GM12878 (cell line): ENCODE data around the gene LRCH2. TPM values are rescaled to one million over a fixed set of nuclear protein-coding genes. Genes with fewer than 3 reads are reported as not detected.

Experiments
- ATAC-seq: fragments of 200-7000 bp; cut with Tn5 transposase; 3 replicates; pipeline ENCODE4 v1.9.1; 2020; ENCODE audit warnings: mild to moderate bottlenecking, moderate library complexity
- BruUV-seq: library from RNA; stranded (reverse); fragments of 400-500 nt; replicated peaks from 2 replicates; lab custom pipeline; 2021; lab: Mats Ljungman, UMichigan
- CTCF ChIA-PET: fragments of 300-600 bp; sonication (Branson Sonifier 250); formaldehyde crosslinking; extraction: SDS; loops from one replicate; lab custom pipeline; 2021; ENCODE audit warnings: inconsistent platforms; lab: Yijun Ruan, JAX
- POLR2A ChIA-PET: fragments of 350-600 bp; formaldehyde crosslinking; extraction: SDS; loops from one replicate; lab custom pipeline; 2021; ENCODE audit warnings: inconsistent platforms; lab: Charles Lee
- RAD21 ChIA-PET: fragments of 300-600 bp; sonication (Branson Sonifier 250); formaldehyde crosslinking; loops from one replicate; lab custom pipeline; 2023; ENCODE audit warnings: antibody characterized with exemption; ENCODE audit not compliant: unreplicated experiment; lab: Charles Lee
- SMC1A ChIA-PET: fragments of 300-600 bp; sonication (Branson Sonifier 250); formaldehyde crosslinking; loops from one replicate; lab custom pipeline; 2023; ENCODE audit not compliant: unreplicated experiment, uncharacterized antibody; lab: Charles Lee
- DNase-seq: peaks from one replicate; pipeline ENCODE4 v3.0.0-alpha.2; 2011; ENCODE audit warnings: low read depth, low spot score
- FAIRE-seq: peaks from 3 replicates; lab custom pipeline; 2011; peaks lifted over from hg19 to GRCh38; lab: Jason Lieb, UNC
- H2AFZ ChIP-seq: 2 replicates; pipeline ENCODE4 v1.6.0; 2011; ENCODE audit warnings: low read depth, low read length, control low read depth; ENCODE audit not compliant: control insufficient read depth
- H3K27ac ChIP-seq: 2 replicates; pipeline ENCODE4 v1.5.1; 2011; ENCODE audit warnings: control low read depth; ENCODE audit not compliant: control insufficient read depth, insufficient read depth
- H3K27me3 ChIP-seq, 2 experiments: replicated peaks in 1 of 2; 2 replicates each; pipeline versions ENCODE4 v1.6.0 to v1.6.1; 2011; ENCODE audit warnings: low read length in 1 of 2; ENCODE audit not compliant: control insufficient read depth in 2 of 2, insufficient read depth in 2 of 2
- H3K36me3 ChIP-seq, 2 experiments: 2 replicates each; pipeline ENCODE4 v1.5.1; 2011; ENCODE audit warnings: low read length in 1 of 2; ENCODE audit not compliant: control insufficient read depth in 2 of 2, insufficient read depth in 2 of 2
- H3K4me1 ChIP-seq: 2 replicates; pipeline ENCODE4 v1.6.1; 2011; ENCODE audit warnings: mild to moderate bottlenecking, low read length, moderate library complexity, mixed read lengths; ENCODE audit not compliant: control insufficient read depth, insufficient read depth
- H3K4me2 ChIP-seq: 2 replicates; pipeline ENCODE4 v1.6.0; 2011; ENCODE audit warnings: control low read depth; ENCODE audit not compliant: control insufficient read depth, insufficient read depth
- H3K4me3 ChIP-seq: fragments of 200-600 bp; sonication (generic); 2 replicates; pipeline ENCODE4 v1.5.1; 2016
- H3K79me2 ChIP-seq: 2 replicates; pipeline ENCODE4 v1.6.0; 2011; ENCODE audit warnings: low read length; ENCODE audit not compliant: control insufficient read depth, insufficient read depth
- H3K9ac ChIP-seq: 2 replicates; pipeline ENCODE4 v1.8.0; 2011; ENCODE audit warnings: low read length, control low read depth, mixed read lengths; ENCODE audit not compliant: control insufficient read depth, insufficient read depth
- H3K9me3 ChIP-seq: replicated peaks from 3 replicates; pipeline ENCODE4 v1.5.1; 2011; ENCODE audit warnings: mild to moderate bottlenecking, low read length; ENCODE audit not compliant: control insufficient read depth, insufficient read depth
- H4K20me1 ChIP-seq: 2 replicates; pipeline ENCODE4 v1.6.0; 2011; ENCODE audit not compliant: control insufficient read depth, insufficient read depth
- CBFB ChIP-seq: IDR thresholded peaks from 2 replicates; pipeline ENCODE4 v1.6.1; 2016; ENCODE audit warnings: antibody characterized with exemption, low read depth
- CBX3 ChIP-seq: fragments of 200-600 bp; sonication (generic); IDR thresholded peaks from 2 replicates; pipeline ENCODE4 v1.6.1; 2016; ENCODE audit warnings: low read depth, borderline replicate concordance
- CUX1 ChIP-seq: IDR thresholded peaks from 2 replicates; pipeline ENCODE4 v1.6.1; 2012; ENCODE audit warnings: improper control_type of control experiment, low read depth, low read length; ENCODE audit not compliant: insufficient replicate concordance
- GABPA ChIP-seq: IDR thresholded peaks from 2 replicates; pipeline ENCODE4 v1.6.1; 2014; ENCODE audit warnings: antibody characterized with exemption, low read depth, mild to moderate bottlenecking, inconsistent platforms
- KDM1A ChIP-seq: fragments of 200-600 bp; sonication (generic); IDR thresholded peaks from 2 replicates; pipeline ENCODE4 v1.6.1; 2016; ENCODE audit warnings: borderline replicate concordance
- NKRF ChIP-seq: fragments of 450-650 bp; conservative IDR thresholded peaks from 2 replicates; pipeline ENCODE4 v1.6.1; 2017; ENCODE audit warnings: mild to moderate bottlenecking, moderate library complexity
- REST ChIP-seq: IDR thresholded peaks from 2 replicates; pipeline ENCODE4 v1.6.1; 2012; ENCODE audit warnings: mild to moderate bottlenecking, low read depth, low read length
- SUZ12 ChIP-seq: fragments of 200-600 bp; sonication (generic); IDR thresholded peaks from one replicate; pipeline ENCODE4 v1.6.1; 2018; ENCODE audit warnings: antibody characterized with exemption, mild to moderate bottlenecking; ENCODE audit not compliant: unreplicated experiment
- ZBTB4 ChIP-seq: fragments of 450-650 bp; formaldehyde crosslinking; IDR thresholded peaks from 2 replicates; pipeline ENCODE4 v1.4.0; 2022; ENCODE audit warnings: mild to moderate bottlenecking, moderate library complexity
- WGBS: methylation state at CpG from one replicate; pipeline ENCODE4 v1.1.6; 2016; ENCODE audit warnings: low lambda C conversion rate; ENCODE audit not compliant: insufficient replicate concordance, insufficient coverage; ENCODE audit errors: missing lambda C conversion rate; 5-methylcytosine and 5-hydroxymethylcytosine counted together
- in situ Hi-C: fragments of 300-500 bp; cut with MboI; formaldehyde crosslinking; loops from 9 replicates; pipeline ENCODE4 v1.14.3; 2018; ENCODE audit warnings: mixed read lengths
- intact Hi-C: fragments of 100-400 bp; cut with micrococcal nuclease; formaldehyde crosslinking; loops from one replicate; pipeline ENCODE4 v1.14.2; 2022; ENCODE audit not compliant: unreplicated experiment
- polyA plus RNA-seq, 11 experiments: library from polyadenylated mRNA; depleted of rRNA in 4 of 11; unstranded in 6 of 11; stranded (reverse) in 5 of 11; fragments of >200 nt; fragmentation: Nextera tagmentation in 4 of 11; fragmentation: Illumina TruSeq in 1 of 11; extraction: Ambion mirVana in 4 of 11; extraction: Trizol in 1 of 11; gene quantifications; 1 replicate in 1 of 11; 2 replicates in 10 of 11; pipeline versions ENCODE4 v1.2.1 to v1.2.3, GENCODE V29; 2011 to 2016; ENCODE audit warnings: inconsistent platforms in 2 of 11, missing spikeins in 2 of 11, low read depth in 1 of 11
- total RNA-seq, 4 experiments: library from RNA; depleted of rRNA in 3 of 4; stranded (reverse); fragments of >200 nt in 3 of 4; fragmentation: Illumina TruSeq in 1 of 4; extraction: Trizol in 1 of 4; gene quantifications; 2 replicates each; pipeline versions ENCODE4 v1.2.1 to v1.2.3, GENCODE V29; 2013 to 2021

LRCH2 gene
- total and polyA plus RNA-seq, 10 of the 15 experiments (the other 5 are each of a cell fraction or from before 2014, with no cell fraction given), result 0.01 to 0.10 (median 0.03) TPM; not detected in 7

- Histone ChIP-seq H3K27me3 (no peaks in the 10 kb centered on the region), H3K36me3 (no peaks in the 10 kb centered on the region), H3K9me3 (no peaks in the 10 kb centered on the region; the same call in 2 of the 3 replicates), H3K4me2 (no peak overlapping the region), H3K4me1 (no peaks in the 10 kb centered on the region), H4K20me1 (no peaks in the 10 kb centered on the region), H3K9ac (no peak overlapping the region), H3K79me2 (no peaks in the 10 kb centered on the region), H3K4me3 (no peak overlapping the region), H2AFZ (no peak overlapping the region), H3K27ac (no peak overlapping the region)
- SMC1A ChIA-PET, result no interaction called here
- POLR2A ChIA-PET, result no interaction called here
- ATAC-seq (no peak), DNase-seq (no peak), FAIRE-seq (no peak)
- intact Hi-C loops (no loop called here), in situ Hi-C loops (no loop called here)
- TF ChIP-seq KDM1A (no peak), SUZ12 (no peak), GABPA (no peak), CBFB (no peak), REST (no peak), NKRF (no peak), ZBTB4 (CRISPR knock-in tag) (no peak), CBX3 (no peak), CUX1 (no peak)
- CTCF ChIA-PET, result no interaction called here
- 20% methylated on average over 2 of the region's 2 CpGs for WGBS
- RAD21 ChIA-PET, result no interaction called here
- BruUV-seq, result no TSS peak
These were observed 49.9 kb downstream of the LRCH2 start for GRCh38 chrX:115183980-115184379.
